Activated CD8-positive, alpha-beta memory T cell treated with anti-CD3 and anti-CD28 coated beads, Interleukin-2, amount 50 U/mL, for 1 hour (primary cell): ENCODE data around the gene METTL22.

Experiments used
- DNase-seq: peaks from one replicate; pipeline ENCODE4 v3.0.0-alpha.2; 2020; ENCODE audit errors: extremely low read depth

METTL22 gene

DNA sequence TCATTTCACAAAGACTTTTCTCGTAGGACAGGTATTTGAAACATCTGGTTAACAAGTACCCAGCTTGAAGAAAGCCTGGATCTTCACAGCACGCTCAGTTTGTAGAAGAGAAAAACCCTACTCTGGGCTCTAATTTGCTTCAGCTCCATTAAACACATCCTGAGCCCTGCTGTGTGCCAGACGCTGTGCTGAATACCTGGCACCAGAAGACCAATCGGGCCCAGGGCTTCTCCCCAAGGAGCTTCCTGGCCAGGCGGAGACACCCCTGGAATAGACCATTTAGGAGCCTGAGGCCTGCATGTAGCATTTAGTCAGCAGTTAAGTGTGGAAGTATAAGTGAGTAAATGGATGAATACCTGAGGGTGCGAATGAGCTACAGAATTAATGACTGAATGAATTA lies 44.0 kb downstream of the METTL22 start:
- no peak for DNase-seq

DNA sequence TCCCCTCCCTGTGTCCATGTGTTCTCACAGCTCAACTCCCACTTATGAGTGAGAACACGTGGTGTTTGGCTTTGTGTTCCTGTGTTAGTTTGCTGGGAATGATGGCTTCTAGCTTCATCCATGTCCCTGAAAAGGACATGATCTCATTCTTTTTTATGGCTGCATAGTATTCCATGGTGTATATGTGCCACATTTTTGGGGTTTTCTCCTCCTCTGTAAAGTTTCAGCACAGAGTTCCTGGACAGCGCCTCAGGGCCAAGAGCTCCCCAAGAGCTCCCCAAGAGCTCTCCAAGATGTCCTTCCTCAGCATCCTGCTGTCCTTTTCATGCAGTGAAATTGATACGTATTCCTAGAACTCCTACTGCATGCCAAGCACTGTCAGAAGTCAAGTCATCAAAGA lies 46.0 kb downstream of the METTL22 start:
- DNase-seq: no peak

- no peak for DNase-seq
Observed at GRCh38 chr16:8668113-8668512, 46.6 kb downstream of the METTL22 start.

GRCh38 chr16:8669481-8669880 lies 48.0 kb downstream of the METTL22 start:
- DNase-seq: no peak

- no peak for DNase-seq
Observed at GRCh38 chr16:8670014-8670560, 48.6 kb downstream of the METTL22 start.

GRCh38 chr16:8673611-8674412 lies 52.3 kb downstream of the METTL22 start:
- no peak for DNase-seq

DNA sequence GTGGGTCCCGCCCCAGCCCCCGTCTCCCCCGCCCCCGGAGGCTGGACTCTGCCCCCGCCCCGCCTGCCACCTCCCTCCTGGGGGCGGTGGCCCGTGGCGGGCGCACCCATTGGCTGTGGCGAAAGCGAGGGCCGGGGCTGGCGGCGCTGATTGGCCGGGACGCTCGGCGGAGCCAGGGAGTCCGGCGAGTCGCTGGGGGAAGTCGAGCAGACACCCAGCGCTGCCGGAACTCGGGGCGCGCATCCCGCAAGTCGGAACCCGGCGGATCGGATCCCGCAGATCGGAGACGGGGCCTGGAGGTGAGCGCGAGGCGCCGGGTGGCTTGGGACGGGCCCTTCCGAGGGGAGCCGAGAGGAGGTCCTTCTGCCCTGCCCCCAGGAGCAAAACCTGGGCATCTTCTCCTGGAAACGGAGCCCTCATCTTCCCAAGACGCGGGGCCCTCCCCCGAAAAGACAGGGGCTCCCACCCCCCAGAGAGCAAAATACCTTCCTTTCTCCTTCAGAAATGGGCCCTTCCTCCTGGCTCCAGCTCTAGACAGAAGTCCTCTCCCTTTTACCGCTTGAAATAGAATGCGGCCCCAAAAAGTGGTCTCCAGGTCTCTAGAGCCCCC lies 53.0 kb downstream of the METTL22 start, which contains the start of gene ABAT:
ABAT (plus strand) TSS at position 205 of the 610 bp plus-strand sequence. CDS start 61,123 bp downstream, outside the sequence.
- DNase-seq: peak; percentile 58

DNA sequence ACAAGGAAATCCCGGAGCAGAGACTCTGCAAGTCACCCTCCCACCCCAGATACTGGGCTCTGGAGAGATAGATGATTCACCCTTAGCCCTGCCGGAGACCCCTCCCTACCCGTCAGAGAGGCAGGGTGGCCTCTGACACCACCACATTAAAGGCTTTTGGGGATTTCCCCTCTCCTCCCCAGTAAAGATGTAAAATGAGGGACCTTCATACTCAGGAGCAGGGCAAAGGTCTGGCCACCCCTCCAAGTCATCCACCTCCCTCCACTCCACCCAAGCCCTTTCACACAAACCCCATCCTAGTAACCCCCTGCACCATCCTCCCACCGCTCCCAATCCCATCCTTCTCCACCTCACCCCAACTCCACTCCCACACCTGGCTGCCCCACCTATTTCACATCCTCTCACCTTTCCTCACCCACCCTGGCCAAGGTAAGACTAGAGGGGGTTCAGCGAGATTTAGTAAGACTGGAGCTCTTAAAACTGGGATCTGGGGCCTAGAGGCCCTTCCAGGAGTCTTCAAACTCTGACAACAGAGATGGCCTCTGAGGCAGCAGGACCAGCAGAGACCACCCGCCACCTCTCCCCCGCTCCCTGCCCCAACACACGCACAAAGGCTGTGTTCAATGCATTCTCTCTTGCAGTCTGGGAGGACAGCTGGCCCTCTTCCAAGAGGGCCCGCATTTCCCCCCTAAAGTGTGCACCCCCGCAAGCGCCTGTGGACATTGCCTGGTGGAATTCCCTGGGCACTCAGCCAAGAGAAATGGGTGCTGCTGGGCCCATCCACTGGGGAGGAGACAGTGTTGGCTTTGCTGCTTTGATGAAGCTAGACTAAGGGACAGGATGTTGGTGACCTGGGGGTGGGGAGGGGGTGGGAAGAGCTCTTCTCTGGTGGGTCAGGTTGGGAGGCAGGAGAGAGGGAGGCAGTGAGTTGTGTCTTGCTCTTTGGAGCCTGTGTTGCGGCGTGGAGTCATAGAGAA lies 54.0 kb downstream of the METTL22 start:
- peak; percentile 24 for DNase-seq

- no peak for DNase-seq
Observed at GRCh38 chr16:8676160-8676547, 54.7 kb downstream of the METTL22 start.

DNA sequence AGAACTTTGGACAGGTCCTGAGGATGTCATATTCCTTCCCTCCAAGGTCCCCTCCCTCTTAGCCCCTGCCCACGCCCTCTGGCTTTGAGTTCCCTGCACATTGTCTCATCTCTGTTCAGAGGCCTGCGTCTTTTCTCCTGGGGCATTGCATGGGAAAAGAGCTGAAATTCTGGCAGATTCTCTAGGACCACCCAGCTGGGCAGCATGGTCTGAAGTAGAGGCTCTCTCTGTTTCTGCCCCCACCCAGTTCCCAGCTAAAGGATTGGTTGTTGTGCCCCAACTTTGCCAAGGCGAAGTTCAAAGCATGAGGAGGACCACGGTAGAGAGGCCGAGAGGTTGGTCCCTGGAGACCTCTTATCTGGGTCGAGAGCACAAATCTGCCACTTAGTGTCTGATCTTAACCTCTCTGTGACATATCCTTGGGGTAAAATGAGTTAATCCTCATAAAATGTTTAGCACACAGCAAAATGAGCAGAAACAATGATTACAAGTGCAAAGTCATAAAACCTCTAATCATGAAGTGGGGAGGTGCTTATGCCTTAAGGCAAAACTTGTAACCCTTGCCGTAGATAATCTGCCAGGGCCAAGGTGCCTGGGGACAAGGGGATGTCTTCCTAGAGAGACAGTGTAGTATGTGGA lies 55.4 kb downstream of the METTL22 start:
- DNase-seq: no peak

DNA sequence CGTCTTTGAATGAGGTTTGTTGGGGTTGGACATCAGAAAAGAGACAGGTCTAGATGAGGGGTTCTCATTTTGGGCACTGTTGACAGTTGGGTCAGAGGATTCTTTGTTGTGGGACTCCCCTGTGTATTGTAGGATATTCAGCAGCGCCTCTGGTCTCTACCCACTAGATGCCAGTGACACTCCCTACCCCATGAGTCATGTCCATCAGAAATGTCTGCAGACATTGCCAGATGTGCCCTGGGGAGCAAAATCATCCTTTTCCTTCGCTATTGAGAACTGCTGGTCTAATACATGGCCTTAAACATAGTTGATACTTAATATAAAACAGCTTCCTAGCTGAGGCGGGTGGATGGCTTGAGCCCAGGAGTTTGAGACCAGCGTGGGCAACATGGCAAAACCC lies 56.0 kb downstream of the METTL22 start:
- no peak for DNase-seq

DNA sequence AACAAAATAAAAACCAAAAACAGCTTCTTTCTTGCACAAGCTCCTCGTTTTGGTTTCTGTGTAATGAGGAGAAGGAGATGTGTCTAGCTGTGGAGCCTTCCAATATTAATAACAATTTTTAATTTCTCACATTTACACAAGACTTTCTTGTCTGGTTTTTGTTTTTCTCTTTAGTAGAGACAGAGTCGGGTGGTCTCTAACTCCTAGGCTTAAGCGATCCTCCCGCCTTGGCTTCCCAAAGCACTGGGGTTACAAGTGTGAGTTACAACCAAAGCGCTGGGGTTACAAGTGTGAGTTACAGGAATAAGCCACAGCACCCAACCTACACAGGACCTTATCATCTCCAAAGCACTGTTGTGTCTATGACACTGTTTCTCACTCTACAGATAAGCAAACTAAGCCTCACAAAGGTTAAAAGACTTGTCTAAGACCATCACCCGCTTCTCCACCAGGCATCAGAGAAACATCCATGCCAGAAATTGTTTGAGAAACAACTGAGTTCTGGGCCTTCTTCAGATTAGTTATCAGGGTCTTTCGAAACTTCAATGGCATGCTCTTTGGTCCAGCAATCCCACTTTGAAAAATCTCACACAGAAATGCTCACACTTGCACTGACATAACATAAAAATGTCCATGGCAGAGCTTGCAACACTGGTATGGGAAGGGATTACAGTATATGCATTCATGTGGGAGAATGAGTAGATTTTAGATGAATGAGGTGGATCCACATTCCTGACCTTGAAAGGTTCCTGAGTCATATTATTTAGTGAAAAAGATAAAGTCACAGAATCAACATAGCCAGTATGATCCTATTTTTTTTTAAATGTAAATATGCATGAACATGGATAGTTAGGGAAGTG lies 56.8 kb downstream of the METTL22 start:
- no peak for DNase-seq

DNA sequence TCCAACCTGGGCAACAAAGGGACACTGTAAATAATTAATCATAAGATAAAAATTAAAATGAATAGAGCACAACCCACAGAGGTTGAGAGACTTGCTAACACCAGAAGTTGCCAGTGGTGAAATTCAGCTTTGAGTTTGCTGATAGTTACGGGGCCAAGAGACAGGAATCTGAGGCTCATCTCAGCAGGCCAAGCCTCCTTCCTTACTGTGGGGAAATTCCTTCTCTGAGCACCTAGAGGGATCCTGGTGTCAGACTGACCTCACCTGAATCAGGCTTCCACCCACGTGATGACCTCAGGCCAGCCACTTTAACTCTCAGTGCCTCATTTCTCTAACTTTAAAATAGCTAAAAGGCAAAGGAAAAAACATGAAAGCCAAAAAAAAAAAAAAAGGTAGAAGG lies 57.7 kb downstream of the METTL22 start:
- DNase-seq: no peak

DNA sequence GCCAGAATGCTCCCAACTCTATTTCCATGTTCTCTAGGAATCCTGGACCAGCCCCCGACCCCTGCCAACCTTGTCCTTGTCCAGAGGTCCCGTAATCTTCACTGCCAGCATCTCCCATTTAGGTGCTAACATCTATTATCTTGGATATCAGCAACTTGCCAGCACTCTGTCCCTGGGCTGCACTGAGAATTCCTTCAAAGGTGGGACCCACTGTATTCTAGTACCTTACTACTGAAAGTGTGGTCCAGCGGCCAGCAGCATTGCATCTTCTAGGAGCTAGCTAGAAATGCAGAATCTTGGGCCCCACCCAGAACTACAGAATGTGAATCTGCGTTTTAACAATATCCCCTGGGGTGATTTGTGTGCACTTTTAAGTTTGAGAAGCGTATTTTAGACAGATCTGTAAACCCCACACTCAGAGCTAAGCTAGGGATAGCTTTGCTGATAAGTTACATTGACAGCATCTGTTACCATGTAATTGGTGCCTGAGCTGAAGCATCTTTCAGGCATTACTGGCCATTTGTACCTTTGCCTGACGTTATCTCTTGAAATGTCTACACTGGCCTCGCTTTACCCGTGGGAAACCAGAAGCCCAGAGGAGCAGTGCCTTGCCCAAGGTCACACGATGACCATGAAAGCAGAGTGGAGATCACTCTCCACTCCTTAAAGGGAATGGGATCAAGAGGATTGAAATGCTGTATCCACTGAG lies 61.2 kb downstream of the METTL22 start:
- no peak for DNase-seq

- DNase-seq: no peak
Observed at GRCh38 chr16:8683640-8684039, 62.1 kb downstream of the METTL22 start.

GRCh38 chr16:8685617-8686016 lies 64.1 kb downstream of the METTL22 start:
- no peak for DNase-seq

- no peak for DNase-seq
Observed at GRCh38 chr16:8686031-8686621, 64.6 kb downstream of the METTL22 start.

DNA sequence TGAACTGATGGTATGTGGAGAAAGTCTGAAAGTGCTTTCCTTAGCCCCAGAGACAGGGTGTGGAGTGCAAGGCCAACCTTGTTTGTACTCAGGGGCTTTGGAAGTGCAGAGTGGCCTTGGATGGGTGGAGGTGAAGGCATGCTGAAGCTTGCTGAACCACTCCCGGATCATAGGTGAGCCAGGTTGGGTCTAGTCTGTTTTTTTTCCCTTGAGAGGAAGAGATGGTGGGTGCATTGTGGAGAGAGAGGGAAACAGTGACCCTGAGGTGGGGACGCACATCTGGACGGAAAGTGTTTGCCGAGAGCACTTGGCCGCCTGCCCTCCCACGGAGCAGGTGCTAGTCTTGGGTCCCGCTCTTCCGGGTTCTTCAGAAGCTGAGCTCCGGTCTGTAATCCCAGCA lies 65.4 kb downstream of the METTL22 start:
- no peak for DNase-seq

GRCh38 chr16:8689686-8690085 lies 68.2 kb downstream of the METTL22 start:
- DNase-seq: no peak
